NCI-H2227 (cell line): Measurements from ENCODE around the gene WNT3.
"Not testable (repeated sequence)": the region's sequence is repeated elsewhere in the genome, so short reads cannot be mapped to it uniquely, and the experiment has no call there.

Experiments used
- DNase-seq: peaks from one replicate; lab custom pipeline; 2025; ENCODE audit not compliant: unreplicated experiment; lab: John Stamatoyannopoulos, UW

The WNT3 gene

GRCh38 chr17:46766493-46767491 lies 51.7 kb downstream of the WNT3 start:
- no peak for DNase-seq

- no peak for DNase-seq
Observed at GRCh38 chr17:46765453-46765852, 53.0 kb downstream of the WNT3 start.

- no peak for DNase-seq
Observed at GRCh38 chr17:46764709-46765401, 53.6 kb downstream of the WNT3 start.

- DNase-seq, result no peak
Observed at GRCh38 chr17:46764000-46764708, 54.3 kb downstream of the WNT3 start.

GRCh38 chr17:46763416-46763815 lies 55.1 kb downstream of the WNT3 start:
- DNase-seq, result no peak

GRCh38 chr17:46759141-46759540 lies 59.4 kb downstream of the WNT3 start:
- no peak for DNase-seq

- DNase-seq, result no peak
Observed at GRCh38 chr17:46758614-46759013, 59.9 kb downstream of the WNT3 start.

DNA sequence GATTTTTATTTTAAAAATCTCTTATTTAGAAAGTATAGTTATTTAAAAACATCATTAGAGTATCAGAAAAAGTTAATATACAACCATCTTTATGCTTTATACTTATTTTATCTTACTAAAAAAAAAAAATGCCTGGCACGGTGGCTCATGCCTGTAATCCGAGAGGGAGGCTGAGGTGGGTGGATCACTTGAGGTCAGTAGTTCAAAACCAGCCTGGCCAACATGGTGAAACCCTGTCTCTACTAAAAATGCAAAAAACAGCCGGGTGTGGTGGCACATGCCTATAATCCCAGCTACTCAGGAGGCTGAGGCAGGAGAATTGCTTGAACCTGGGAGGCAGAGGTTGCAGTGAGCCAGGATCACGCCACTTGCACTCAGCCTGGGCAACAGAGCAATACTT lies 60.9 kb downstream of the WNT3 start:
- DNase-seq, result not testable (repeated sequence)

GRCh38 chr17:46756861-46757260 lies 61.6 kb downstream of the WNT3 start:
- DNase-seq, result no peak

GRCh38 chr17:46756081-46756735 lies 62.3 kb downstream of the WNT3 start:
- no peak for DNase-seq

DNA sequence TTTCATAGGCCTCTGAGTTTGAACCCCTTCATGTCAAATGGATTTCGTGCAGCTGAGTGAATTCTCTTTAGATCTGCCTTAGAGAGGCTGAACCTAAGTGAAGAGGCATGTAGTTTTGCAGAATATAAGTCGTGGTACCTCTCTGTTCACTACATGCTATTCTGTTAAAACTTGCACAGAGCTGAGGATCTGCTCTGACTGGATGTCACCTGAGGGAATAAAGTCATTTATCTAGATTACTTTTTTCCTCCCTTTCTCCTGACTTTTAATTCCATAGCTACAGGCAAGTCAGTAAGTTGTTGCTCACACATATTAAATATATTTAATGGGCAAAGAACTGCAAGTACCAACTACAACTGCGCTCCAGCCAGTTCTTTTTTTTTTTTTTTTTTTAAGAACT lies 64.7 kb downstream of the WNT3 start:
- no peak for DNase-seq

- DNase-seq, result no peak
Observed at GRCh38 chr17:46751425-46751824, 67.1 kb downstream of the WNT3 start.

GRCh38 chr17:46745376-46745775 lies 73.1 kb downstream of the WNT3 start:
- DNase-seq, result no peak

DNA sequence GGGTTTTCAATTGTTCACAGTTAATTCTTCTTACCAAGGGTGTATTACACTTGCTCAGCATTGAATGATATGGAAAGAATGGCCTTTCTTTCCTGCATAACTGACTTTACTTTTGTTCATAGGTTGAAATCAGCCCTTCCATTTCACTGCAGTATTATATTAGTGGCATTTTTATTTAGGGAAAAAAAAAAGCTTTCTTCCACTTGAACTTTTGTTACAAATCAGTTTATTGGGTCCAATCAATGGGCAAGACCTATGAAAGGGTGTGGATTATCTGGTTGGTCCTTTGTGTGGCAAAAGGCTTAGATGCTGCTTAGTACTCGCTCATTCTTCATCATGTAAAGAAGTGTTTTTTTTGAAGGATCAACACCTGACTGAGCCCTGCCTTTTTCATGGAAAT lies 74.1 kb downstream of the WNT3 start:
- no peak for DNase-seq

- peak; percentile 11 for DNase-seq
Observed at GRCh38 chr17:46742565-46743270, 75.8 kb downstream of the WNT3 start.

DNA sequence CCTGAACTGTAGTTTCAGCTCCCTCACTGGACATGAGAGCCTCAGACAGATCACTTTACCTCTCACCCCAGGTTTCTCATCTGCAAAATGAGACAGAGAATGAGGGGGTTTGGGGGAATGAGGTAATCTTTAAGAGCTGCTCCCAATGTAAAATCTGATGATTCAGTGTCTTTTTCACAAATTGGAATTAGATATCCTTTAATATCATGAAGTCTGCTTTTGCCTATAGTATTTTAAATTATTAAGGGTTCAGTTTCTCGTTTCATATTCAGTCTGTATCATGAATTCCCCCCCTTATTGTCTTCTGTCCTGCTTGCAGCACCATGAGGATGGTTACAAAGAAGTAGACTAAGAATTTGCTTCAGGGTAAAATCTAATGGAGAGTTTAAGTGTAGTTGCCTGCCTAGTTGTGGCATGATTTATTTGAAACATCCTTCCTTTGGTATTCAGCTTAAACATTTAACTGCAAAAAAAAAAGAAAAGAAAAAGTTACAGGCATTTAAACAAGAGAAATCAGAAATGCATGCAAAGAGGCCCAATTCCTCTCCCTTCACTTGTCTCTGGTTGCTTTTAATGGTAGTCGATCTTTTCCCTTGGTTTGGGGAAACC lies 77.3 kb downstream of the WNT3 start:
- DNase-seq, result no peak

GRCh38 chr17:46739982-46740381 lies 78.5 kb downstream of the WNT3 start:
- no peak for DNase-seq

DNA sequence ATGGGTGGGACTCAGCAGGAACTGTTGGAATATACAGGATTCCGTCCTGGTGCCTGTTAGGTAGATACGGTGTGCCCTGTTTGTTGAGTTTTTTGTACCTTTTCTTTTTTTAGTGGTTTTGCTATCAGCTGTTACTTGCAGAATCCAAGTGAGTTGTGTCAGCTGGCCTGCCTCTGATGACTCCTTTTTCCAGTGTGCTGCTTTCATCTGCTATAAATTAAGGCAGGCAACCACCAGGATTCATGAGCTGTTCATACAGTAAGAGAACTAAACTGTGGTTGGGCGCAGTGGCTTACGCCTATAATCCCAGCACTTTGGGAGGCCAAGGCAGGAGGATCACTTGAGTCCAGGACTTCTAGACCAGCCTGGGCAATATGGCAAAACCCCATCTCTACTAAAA lies 79.9 kb downstream of the WNT3 start:
- DNase-seq, result no peak

- no peak for DNase-seq
Observed at GRCh38 chr17:46737326-46737725, 81.2 kb downstream of the WNT3 start.

- DNase-seq, result no peak
Observed at GRCh38 chr17:46736100-46736499, 82.4 kb downstream of the WNT3 start.
